Measurements from ENCODE around the gene ZNF646.

GRCh38 chr16:31132303-31132979 is 58.2 kb downstream of the ZNF646 start:
- TF ChIP-seq CTCF (IDR thresholded peaks at IDR 0.05; ENCODE audit: borderline replicate concordance, extremely low read depth, low read length, poor library complexity, severe bottlenecking) (no peak), EZH2 (IDR thresholded peaks at IDR 0.05; ENCODE audit: borderline replicate concordance, low read depth, low read length, severe bottlenecking) (no peak)
